ENCODE results near the gene IPP.
"Not testable (repeated sequence)": the region's sequence is repeated elsewhere in the genome, so short reads cannot be mapped to it uniquely, and the experiment has no call there.

IPP gene

DNA sequence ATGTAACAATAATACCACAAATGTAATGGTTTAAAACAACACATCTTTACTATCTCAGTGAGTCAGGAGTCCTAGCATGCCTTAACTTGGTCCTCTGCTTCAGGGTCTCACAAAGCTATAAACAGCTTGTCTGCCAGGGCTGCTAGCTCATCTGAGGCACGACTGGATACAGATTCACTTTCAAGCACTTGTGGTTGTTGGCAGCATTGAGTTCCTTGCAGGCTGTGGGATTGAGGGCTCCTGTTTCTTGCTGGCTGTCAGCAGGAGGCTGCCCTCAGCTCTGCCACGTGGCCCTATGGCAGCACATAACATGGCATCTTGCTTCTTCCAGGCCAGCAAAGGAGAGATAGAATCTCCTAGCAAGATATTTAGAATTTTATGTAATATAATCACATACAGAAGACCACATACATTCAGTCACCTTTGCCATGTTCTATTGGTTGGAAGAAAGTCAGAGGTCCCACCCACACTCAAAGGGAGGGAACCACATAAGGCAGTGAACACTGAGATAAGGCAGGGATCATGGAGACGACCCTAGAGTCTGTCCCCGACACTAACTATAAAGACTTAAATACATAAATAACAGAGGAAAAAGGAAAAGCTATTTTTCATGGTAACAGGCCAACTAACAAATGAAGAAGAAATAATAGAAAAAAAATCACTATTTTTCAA lies 18.9 kb upstream of the IPP start:
- no peaks in the 10 kb centered on the region for H3K9me3 ChIP-seq (ENCODE audit: control insufficient read depth in 5 of 5, low read length in 5 of 5)
- no peak overlapping the region for H3K27ac ChIP-seq (ENCODE audit: low read depth, low read length)

DNA sequence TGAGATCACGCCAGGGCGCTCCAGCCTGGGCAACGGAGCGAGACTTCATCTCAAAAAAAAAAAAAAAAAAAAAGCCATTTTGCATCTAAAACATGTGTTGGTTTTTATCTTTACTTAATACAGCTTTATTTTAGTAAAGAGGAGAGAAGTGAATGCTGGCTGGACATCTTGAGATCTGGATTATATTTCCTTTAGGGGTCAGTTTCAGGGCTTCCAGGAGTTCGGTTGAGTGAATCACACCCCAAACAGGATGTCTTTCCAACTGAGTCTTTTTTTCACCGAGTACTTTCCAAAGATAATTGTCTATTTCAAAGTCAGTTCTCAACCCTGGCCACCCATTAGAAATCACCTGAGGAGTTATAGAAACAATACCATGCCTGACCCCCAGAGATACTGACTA lies 16.6 kb upstream of the IPP start:
- H3K36me3 ChIP-seq (ENCODE audit: control insufficient read depth in 5 of 5, insufficient read depth in 5 of 5, low read length in 5 of 5): no peaks in the 10 kb centered on the region
- H3K9ac ChIP-seq (ENCODE audit: low read length in 5 of 5): no peak overlapping the region
- no peaks in the 10 kb centered on the region for H3K9me3 ChIP-seq (ENCODE audit: control insufficient read depth in 5 of 5, low read length in 5 of 5)
- H3K27ac ChIP-seq (ENCODE audit: low read depth, low read length): no peak overlapping the region
- H3K27me3 ChIP-seq (ENCODE audit: control insufficient read depth in 5 of 5, insufficient read depth in 4 of 5, low read length in 5 of 5): no peaks in the 10 kb centered on the region
- peaks cover 0 to 5% (median 0%) of the 10 kb centered on the region in 5 donors for H3K4me1 ChIP-seq (ENCODE audit: control insufficient read depth in 5 of 5, insufficient read depth in 5 of 5, low read length in 5 of 5)
- no peak overlapping the region for H3K4me3 ChIP-seq (ENCODE audit: low read depth in 1 of 5, low read length in 5 of 5)

More for the DNA sequence above, 18.9 kb upstream of the IPP start:
- H3K27me3 ChIP-seq (ENCODE audit: control insufficient read depth in 5 of 5, insufficient read depth in 4 of 5, low read length in 5 of 5): no peaks in the 10 kb centered on the region
- no peak overlapping the region for H3K9ac ChIP-seq (ENCODE audit: low read length in 5 of 5)
- H3K4me1 ChIP-seq (ENCODE audit: control insufficient read depth in 5 of 5, insufficient read depth in 5 of 5, low read length in 5 of 5): peaks cover 0 to 4% (median 0%) of the 10 kb centered on the region in 5 donors
- no peak overlapping the region for H3K4me3 ChIP-seq (ENCODE audit: low read depth in 1 of 5, low read length in 5 of 5)
- H3K36me3 ChIP-seq (ENCODE audit: control insufficient read depth in 5 of 5, insufficient read depth in 5 of 5, low read length in 5 of 5): no peaks in the 10 kb centered on the region

DNA sequence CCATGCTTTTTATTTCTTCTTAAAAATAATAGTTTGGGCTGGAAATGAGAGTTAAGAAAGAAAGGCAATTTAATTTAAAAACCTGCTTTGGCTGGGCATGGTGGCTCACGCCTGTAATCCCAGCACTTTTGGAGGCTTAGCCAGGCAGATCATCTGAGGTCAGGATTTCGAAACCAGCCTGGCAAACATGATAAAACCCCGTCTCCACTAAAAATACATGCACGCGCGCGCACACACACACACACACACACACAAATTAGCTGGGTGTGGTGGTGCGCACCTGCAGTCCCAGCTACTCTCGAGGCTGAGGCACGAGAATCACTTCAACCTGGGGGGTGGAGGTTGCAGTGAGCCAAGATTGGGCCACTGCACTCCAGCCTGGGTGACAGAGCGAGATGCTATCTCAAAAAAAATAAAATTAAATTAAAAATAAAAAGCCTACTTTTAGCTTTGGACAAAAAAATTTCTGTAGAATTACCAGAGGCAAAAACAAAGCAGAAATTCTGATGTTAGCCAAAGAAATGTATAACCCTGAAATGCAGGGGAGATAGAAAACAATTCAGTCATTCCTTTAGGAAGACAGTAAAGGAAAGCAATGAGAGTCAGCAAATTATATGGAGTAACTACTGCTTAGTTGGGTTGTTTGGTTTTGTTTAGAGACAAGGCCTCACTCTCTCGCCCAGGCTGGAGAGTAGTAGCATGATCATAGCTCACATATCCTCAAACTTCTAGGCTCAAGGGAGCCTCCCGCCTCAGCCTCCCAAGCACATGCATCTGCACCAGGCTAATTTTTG lies 15.7 kb upstream of the IPP start:
- Histone ChIP-seq H3K27me3 (ENCODE audit: control insufficient read depth in 5 of 5, insufficient read depth in 4 of 5, low read length in 5 of 5) (no peaks in the 10 kb centered on the region), H3K36me3 (ENCODE audit: control insufficient read depth in 5 of 5, insufficient read depth in 5 of 5, low read length in 5 of 5) (no peaks in the 10 kb centered on the region), H3K27ac (ENCODE audit: low read depth, low read length) (no peak overlapping the region), H3K9me3 (ENCODE audit: control insufficient read depth in 5 of 5, low read length in 5 of 5) (no peaks in the 10 kb centered on the region), H3K9ac (ENCODE audit: low read length in 5 of 5) (no peak overlapping the region), H3K4me3 (ENCODE audit: low read depth in 1 of 5, low read length in 5 of 5) (no peak overlapping the region), H3K4me1 (ENCODE audit: control insufficient read depth in 5 of 5, insufficient read depth in 5 of 5, low read length in 5 of 5) (peaks cover 0 to 5% (median 0%) of the 10 kb centered on the region in 5 donors)

DNA sequence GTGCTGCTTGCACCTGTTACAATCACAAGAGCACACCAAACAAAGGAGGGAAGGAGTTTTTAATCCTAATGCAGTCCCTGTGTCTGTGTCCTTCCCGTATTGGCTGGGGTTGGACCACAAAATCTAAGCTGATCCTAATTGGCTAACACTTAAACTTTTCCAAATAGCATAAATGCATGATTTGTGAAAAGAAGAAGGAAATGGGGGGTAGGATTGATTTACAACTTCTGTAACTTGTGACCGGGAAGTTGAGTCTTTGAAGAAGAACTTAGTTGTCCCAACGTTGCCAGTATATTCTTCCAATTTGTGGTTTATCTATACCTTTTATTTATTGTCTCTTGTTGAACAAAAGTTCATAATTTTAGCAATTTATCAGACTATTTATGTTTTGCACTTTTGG lies 11.8 kb upstream of the IPP start:
- Histone ChIP-seq H3K4me3 (ENCODE audit: low read depth in 1 of 5, low read length in 5 of 5) (no peak overlapping the region), H3K27ac (ENCODE audit: low read depth, low read length) (no peak overlapping the region), H3K27me3 (ENCODE audit: control insufficient read depth in 5 of 5, insufficient read depth in 4 of 5, low read length in 5 of 5) (no peaks in the 10 kb centered on the region), H3K9ac (ENCODE audit: low read length in 5 of 5) (no peak overlapping the region), H3K9me3 (ENCODE audit: control insufficient read depth in 5 of 5, low read length in 5 of 5) (no peaks in the 10 kb centered on the region), H3K36me3 (ENCODE audit: control insufficient read depth in 5 of 5, insufficient read depth in 5 of 5, low read length in 5 of 5) (no peaks in the 10 kb centered on the region), H3K4me1 (ENCODE audit: control insufficient read depth in 5 of 5, insufficient read depth in 5 of 5, low read length in 5 of 5) (peaks cover 0 to 5% (median 0%) of the 10 kb centered on the region in 5 donors)

DNA sequence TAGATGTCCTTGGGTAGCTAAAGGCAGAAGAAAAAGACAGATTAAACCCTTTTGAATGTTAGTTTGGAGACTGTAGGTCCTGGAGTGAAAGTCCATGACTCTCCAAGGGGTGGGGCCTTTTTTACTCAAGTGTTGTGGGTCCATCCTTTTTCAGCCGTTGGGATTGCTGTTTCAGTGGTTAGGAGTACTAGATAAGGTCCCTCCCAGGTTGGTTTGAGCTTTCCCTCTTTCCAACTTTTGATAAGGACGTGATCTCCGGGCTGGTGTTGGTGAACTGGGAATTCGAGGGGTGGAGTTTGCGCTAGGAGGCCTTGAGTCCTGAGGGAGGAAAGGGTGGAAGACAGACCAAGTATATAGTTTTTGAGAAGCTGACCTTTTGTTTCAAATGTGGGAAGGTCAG lies 5.2 kb upstream of the IPP start:
- no peak overlapping the region for H3K27ac ChIP-seq (ENCODE audit: low read depth, low read length)
- peaks cover 0 to 10% (median 5%) of the 10 kb centered on the region in 5 donors for H3K4me1 ChIP-seq (ENCODE audit: control insufficient read depth in 5 of 5, insufficient read depth in 5 of 5, low read length in 5 of 5)
- no peak overlapping the region for H3K4me3 ChIP-seq (ENCODE audit: low read depth in 1 of 5, low read length in 5 of 5)
- peaks cover 0 to 8% (median 3%) of the 10 kb centered on the region in 5 donors for H3K9me3 ChIP-seq (ENCODE audit: control insufficient read depth in 5 of 5, low read length in 5 of 5)
- H3K9ac ChIP-seq (ENCODE audit: low read length in 5 of 5): no peak overlapping the region
- H3K36me3 ChIP-seq (ENCODE audit: control insufficient read depth in 5 of 5, insufficient read depth in 5 of 5, low read length in 5 of 5): no peaks in the 10 kb centered on the region
- no peaks in the 10 kb centered on the region for H3K27me3 ChIP-seq (ENCODE audit: control insufficient read depth in 5 of 5, insufficient read depth in 4 of 5, low read length in 5 of 5)

DNA sequence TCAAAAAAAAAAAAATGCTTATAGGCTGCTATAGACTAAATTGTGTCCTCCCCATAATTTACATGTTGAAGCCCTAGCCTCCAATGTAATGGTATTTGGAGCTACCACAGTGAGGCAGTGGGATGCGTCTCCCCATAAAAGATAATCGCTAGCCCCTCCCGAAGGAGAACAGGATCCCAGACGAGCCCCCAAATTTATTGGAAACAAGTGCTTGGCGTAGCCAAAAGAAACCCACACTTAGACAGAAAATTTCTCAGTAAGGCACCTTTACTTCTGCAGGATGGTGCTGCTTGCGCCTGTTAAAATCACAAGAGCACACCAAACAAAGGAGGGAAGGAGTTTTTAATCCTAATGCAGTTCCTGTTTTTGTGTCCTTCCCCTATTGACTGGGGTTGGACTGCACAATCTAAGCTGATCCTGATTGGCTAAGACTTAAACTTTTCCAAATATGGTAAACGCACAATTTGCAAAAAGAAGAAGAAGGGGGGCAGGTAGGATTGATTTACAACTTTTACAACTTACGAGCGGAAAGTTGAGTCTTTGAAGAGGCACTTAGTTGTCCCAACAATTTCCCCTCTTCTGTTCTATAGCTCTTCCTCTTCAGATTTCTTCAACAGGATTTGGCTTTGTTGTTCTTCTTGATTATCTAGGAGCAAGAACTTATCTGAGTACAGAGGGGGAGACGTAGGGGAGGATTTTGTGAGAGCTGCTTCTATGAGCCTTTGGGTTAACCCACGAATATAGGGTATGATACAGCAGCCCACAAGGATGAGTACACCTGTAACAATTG lies 3.0 kb upstream of the IPP start:
- Histone ChIP-seq H3K27me3 (ENCODE audit: control insufficient read depth in 5 of 5, insufficient read depth in 4 of 5, low read length in 5 of 5) (no peaks in the 10 kb centered on the region), H3K4me3 (ENCODE audit: low read depth in 1 of 5, low read length in 5 of 5) (no peak overlapping the region), H3K27ac (ENCODE audit: low read depth, low read length) (no peak overlapping the region), H3K4me1 (ENCODE audit: control insufficient read depth in 5 of 5, insufficient read depth in 5 of 5, low read length in 5 of 5) (peaks cover 3 to 22% (median 9%) of the 10 kb centered on the region in 5 donors), H3K9me3 (ENCODE audit: control insufficient read depth in 5 of 5, low read length in 5 of 5) (peaks cover 0 to 8% (median 3%) of the 10 kb centered on the region in 5 donors), H3K9ac (ENCODE audit: low read length in 5 of 5) (no peak overlapping the region), H3K36me3 (ENCODE audit: control insufficient read depth in 5 of 5, insufficient read depth in 5 of 5, low read length in 5 of 5) (no peaks in the 10 kb centered on the region)

DNA sequence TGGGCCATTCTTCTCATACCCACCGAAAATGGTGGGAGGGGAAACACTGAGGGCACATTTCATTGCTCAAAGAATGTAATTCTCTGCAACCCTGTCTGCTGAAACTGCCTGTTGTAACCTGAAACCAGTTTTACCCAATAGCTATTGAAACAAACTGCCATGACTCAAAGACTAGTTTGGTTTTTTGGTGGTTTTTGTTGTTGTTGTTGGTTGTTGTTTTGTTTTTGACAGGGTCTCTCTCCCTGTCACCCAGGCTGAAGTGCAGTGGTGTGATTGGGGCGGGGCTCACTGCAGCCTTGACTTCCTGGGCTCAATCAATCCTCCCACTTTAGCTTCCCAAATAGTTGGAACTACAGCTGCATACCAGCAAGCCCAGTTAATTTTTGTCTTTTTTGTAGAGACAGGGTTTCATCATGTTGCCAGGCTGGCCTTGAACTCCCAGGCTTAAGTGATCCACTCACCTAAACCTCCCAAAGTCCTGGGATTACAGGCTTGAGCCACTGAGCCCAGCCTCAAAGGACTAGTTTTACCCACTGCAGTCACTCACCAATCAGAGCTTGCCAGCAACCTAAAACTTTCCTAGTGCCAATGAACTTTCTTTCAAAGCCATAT lies 2.1 kb upstream of the IPP start:
- H3K9ac ChIP-seq (ENCODE audit: low read length in 5 of 5): no peak overlapping the region
- no peaks in the 10 kb centered on the region for H3K27me3 ChIP-seq (ENCODE audit: control insufficient read depth in 5 of 5, insufficient read depth in 4 of 5, low read length in 5 of 5)

DNA sequence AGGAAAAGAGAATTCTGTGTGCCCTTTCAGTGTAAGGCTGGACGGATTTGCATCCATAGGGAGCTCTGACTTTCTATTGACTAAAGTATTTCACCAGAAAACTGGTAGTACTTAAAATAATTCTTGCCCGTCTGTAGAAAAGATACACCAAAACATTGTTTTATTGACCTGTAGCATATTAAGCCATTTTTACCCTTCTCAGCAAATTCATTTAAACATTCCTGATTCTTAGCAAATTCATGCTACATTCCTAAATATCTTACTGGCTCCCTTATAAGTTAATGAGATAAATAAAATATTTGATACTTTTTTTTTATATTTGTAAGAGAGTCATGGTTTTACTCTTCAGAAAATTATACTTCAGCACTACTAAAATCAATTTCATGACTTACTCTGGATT lies 1.6 kb upstream of the IPP start:
- no peak overlapping the region for H3K9ac ChIP-seq (ENCODE audit: low read length in 5 of 5)
- no peak overlapping the region for H3K4me3 ChIP-seq (ENCODE audit: low read depth in 1 of 5, low read length in 5 of 5)
- H3K27ac ChIP-seq (ENCODE audit: low read depth, low read length): no peak overlapping the region
- peaks cover 3 to 22% (median 9%) of the 10 kb centered on the region in 5 donors for H3K4me1 ChIP-seq (ENCODE audit: control insufficient read depth in 5 of 5, insufficient read depth in 5 of 5, low read length in 5 of 5)
- no peaks in the 10 kb centered on the region for H3K27me3 ChIP-seq (ENCODE audit: control insufficient read depth in 5 of 5, insufficient read depth in 4 of 5, low read length in 5 of 5)
- peaks cover 0 to 8% (median 3%) of the 10 kb centered on the region in 5 donors for H3K9me3 ChIP-seq (ENCODE audit: control insufficient read depth in 5 of 5, low read length in 5 of 5)
- H3K36me3 ChIP-seq (ENCODE audit: control insufficient read depth in 5 of 5, insufficient read depth in 5 of 5, low read length in 5 of 5): no peaks in the 10 kb centered on the region

More for the DNA sequence above, 2.1 kb upstream of the IPP start:
- Histone ChIP-seq H3K36me3 (ENCODE audit: control insufficient read depth in 5 of 5, insufficient read depth in 5 of 5, low read length in 5 of 5) (no peaks in the 10 kb centered on the region), H3K9me3 (ENCODE audit: control insufficient read depth in 5 of 5, low read length in 5 of 5) (peaks cover 0 to 8% (median 3%) of the 10 kb centered on the region in 5 donors), H3K4me3 (ENCODE audit: low read depth in 1 of 5, low read length in 5 of 5) (no peak overlapping the region), H3K4me1 (ENCODE audit: control insufficient read depth in 5 of 5, insufficient read depth in 5 of 5, low read length in 5 of 5) (peaks cover 3 to 22% (median 9%) of the 10 kb centered on the region in 5 donors), H3K27ac (ENCODE audit: low read depth, low read length) (no peak overlapping the region)

DNA sequence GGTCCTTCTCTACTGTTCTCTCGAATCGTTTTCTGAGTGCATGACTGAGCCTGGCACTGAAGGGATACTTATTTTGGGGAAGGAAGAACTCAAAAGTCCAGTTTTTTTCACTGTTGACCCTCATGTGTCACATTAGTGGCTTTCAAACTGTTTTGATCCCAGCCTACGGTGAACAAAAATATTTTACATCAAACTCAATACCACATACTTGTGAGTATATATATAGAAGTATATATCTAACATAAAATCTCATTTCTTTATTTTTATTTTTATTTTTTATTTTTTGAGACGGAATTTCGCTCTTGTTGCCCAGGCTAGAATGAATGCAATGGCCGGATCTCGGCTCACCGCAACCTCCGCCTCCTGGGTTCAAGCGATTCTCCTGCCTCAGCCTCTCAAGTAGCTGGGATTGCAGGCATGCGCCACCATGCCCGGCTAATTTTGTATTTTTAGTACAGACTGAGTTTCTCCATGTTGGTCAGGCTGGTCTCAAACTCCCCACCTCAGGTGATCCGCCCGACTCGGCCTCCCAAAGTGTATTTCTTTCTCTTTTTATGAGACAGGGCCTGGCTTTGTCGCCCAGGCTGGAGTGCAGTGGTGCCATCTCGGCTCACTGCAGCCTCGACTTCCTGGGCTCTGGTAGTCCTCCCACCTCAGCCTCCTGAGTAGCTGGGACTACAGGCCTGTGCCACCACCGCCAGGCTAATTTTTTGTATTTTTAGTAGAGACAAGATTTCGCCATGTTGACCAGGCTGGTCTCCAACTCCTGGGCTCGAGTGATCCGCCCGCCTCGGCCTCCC lies 786 bp upstream of the IPP start:
- peak overlapping the region; percentile 100 for H3K27ac ChIP-seq (ENCODE audit: low read depth, low read length)
- peak overlapping the region; percentile 77 to 99 (median 89) for H3K9ac ChIP-seq (ENCODE audit: low read length in 5 of 5)
- H3K27me3 ChIP-seq (ENCODE audit: control insufficient read depth in 5 of 5, insufficient read depth in 4 of 5, low read length in 5 of 5); H3K9me3 ChIP-seq (ENCODE audit: control insufficient read depth in 5 of 5, low read length in 5 of 5); H3K36me3 ChIP-seq (ENCODE audit: control insufficient read depth in 5 of 5, insufficient read depth in 5 of 5, low read length in 5 of 5): not testable (repeated sequence)
- peaks cover 3 to 22% (median 7%) of the 10 kb centered on the region in 5 donors for H3K4me1 ChIP-seq (ENCODE audit: control insufficient read depth in 5 of 5, insufficient read depth in 5 of 5, low read length in 5 of 5)
- peak overlapping the region; percentile 74 to 91 (median 85) for H3K4me3 ChIP-seq (ENCODE audit: low read depth in 1 of 5, low read length in 5 of 5)
